Bone marrow (tissue), 2 donors: ENCODE results near the gene HSPBP1.
A peak's percentile ranks its signal among the peaks of the same experiment; 100 is the strongest.

Experiments used
- DNase-seq, 2 donors: peaks; one replicate each; lab custom pipeline; 2025; lab: John Stamatoyannopoulos, UW

Gene HSPBP1

GRCh38 chr19:55275851-55276719 lies 3.8 kb downstream of the HSPBP1 start:
- no peak for DNase-seq

- no peak for DNase-seq
Measured at GRCh38 chr19:55273978-55274707, 5.8 kb downstream of the HSPBP1 start.

DNA sequence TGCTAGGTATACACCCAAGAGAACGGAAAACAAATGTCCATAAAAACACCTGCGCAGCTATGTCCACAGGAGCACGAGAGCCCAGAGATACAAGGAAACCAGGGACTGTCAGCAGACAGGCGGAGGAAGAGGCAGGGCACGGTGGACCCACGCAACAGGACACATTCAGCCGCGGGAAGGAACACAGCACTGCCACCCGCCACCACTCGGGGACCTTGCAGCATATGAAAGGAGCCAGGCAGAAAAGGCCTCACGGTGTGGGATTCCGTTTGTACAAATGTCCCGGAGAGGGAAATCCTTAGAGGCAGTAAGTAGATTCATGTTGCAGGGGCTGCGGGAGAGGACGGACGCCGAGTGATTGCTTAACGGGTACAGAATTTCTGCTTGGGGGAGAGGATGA lies 7.8 kb downstream of the HSPBP1 start:
- no peak for DNase-seq

- no peak for DNase-seq
Measured at GRCh38 chr19:55270172-55270942, 9.6 kb downstream of the HSPBP1 start.

- DNase-seq: no peak
Measured at GRCh38 chr19:55269299-55269698, 10.6 kb downstream of the HSPBP1 start.

DNA sequence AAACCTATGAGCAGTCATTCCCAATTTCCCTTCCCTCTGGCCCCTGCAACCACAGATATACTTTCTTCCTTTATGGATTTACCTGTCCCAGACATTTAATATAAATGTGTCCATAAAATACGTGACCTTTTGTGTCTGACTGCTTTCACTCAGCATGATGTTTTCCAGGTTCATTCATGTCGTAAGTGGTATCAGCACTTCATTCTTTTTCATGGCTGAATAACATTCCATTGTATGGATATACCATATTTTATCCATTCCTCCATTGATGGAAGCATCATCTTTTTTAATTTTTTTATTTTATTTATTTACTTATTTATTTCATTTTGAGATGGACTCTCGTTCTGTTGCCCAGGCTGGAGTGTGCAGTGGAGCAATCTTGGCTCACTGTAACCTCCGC lies 13.1 kb downstream of the HSPBP1 start:
- no peak for DNase-seq

DNA sequence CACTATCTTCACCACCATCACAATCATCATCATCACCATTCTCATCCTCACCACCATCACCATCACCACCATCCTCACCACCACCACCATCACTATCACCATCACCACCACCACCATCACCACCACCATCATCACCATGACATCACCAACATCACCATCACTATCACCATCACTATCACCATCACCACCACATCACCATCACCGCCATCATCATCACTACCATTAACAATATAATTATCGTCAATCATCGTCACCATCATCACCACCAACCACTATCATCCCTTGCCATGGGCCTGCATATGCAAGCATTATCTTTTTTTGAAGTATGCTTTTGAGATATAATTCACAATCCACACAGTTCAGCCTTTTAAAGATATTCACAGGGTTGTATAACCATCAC lies 13.5 kb downstream of the HSPBP1 start:
- no peak for DNase-seq

DNA sequence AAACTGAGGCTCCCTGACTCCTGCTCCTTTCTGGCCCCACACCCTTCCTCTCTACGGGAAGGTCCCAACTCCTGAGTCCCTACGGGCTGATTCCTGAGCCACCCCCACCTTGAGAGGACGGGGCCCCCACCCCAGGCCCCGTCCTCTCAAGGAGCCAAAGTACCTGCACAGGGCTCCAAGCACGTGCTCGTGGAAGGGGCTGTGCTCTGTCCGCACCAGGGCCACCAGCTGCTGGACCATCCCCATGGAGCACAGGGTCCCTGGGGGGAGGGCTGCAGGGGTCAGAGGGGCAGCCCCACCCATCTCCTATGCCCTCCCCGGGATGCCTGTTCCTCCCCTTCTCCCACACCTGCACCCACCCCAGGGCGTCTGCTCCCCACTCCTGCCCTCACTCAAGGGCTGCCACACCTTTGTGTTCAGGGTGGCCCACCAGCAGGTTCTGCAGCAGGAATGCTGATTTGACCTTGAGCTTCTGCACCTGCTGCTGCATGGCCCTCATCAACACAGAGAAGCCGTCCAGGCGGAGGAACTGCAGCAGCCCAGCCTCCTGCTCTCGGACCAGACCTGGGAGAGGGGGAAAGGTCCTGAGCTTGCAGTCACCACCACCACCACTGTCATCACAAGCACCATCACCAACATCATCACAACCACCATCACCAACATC lies 14.1 kb downstream of the HSPBP1 start:
- DNase-seq: no peak

- no peak for DNase-seq
Measured at GRCh38 chr19:55265173-55265572, 14.7 kb downstream of the HSPBP1 start.

DNA sequence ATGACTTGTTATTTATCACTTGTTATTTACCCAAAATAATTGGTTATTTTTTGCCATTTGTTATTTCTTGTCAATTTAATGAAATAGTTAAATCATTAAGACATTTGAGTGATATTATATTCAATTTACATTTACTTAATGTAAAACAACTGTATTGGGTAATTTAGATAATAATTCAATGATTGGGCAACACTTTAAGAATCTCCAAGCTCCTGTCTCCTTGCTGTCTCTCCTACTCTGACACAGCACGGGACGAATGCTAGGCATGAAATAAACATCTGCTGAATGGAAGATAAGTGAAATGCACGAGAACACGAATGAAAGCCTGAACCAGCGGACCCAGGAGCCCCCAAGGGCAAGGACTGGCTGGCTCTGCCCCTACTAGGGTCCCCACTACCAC lies 15.4 kb downstream of the HSPBP1 start:
- DNase-seq: no peak

GRCh38 chr19:55262359-55262758 lies 17.6 kb downstream of the HSPBP1 start:
- DNase-seq: no peak

- DNase-seq: no peak
Measured at GRCh38 chr19:55261671-55262126, 18.2 kb downstream of the HSPBP1 start.

- no peak for DNase-seq
Measured at GRCh38 chr19:55259540-55260210, 20.2 kb downstream of the HSPBP1 start.

- peak; percentile 99 for DNase-seq
Measured at GRCh38 chr19:55258828-55259539, 20.9 kb downstream of the HSPBP1 start, which contains the start of gene PPP6R1. Gene PPP6R1, minus strand, starts transcription at chr19:55259017. Its CDS starts 11,914 bp downstream, at chr19:55247103.

DNA sequence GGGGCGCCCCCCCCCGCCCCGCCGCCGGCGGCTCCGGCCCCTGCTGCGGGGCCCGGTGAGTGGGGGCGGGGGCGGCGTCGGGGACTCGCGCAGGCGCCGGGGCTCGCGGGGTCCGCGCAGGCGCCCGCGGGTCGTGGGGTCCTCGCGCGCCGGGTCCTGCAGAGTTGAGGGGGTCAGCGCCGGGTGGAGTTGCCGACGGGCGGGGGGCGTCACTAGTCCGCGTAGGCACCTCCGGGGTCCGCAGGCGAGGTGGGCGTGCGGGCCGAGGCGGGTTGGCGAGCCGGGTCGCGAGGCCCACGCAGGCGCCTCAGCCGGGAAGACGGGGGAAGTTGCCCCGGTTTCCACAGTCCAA lies 21.5 kb downstream of the HSPBP1 start:
- no peak for DNase-seq

DNA sequence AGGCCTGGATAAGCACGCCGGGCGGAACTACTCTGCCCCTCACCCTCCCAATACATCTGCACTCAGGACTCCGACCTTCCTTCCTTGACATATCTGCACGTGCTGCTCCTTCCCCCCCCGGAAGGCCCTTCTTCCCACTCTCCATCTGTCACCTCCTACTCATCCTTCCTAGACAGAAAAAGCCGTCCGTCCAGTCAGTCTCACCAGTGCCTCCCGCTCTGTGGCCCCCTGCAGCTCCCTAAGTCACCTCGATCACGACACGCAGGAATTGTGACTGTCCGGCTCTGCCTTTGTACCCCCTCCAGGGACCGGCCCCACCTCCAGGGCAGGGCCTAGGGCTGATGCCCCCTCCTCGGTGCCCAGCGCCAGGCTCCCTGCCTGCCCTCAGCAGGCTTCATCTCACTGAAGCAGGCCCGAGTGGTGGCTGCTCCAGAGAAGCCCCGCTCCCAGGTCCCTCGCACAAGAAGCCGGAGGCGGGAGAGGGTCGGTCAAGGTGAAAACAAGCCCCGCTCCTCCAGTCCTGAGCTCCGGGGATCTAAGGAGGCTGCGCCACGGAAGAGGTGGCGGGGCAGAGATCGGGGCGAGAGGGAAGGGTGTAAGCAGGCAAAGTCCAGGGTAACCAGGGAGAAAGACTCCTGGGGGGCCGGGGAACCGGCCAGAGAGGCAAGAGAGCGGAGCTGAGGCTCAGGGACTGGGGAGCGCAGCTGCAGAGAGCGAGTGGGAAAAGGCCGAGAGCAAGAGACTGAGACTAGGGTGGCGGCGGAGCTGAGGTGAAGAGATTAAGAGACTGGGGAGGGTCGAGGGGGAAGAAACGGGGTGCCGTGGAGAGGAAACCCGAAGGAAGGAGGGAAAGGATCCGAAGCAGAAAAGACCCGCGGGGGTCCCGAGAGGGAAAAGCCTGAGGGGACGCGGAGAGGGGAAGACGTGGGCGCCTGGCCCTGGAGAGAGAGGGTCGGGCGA lies 22.2 kb downstream of the HSPBP1 start:
- peak in 1 of 2 donors; percentile 27 for DNase-seq

- DNase-seq: no peak
Measured at GRCh38 chr19:55256562-55257460, 23.1 kb downstream of the HSPBP1 start.
